NT2/D1 (cell line): Measurements from ENCODE around the gene CCDC174.

Experiments
- DNase-seq: peaks from one replicate; pipeline ENCODE4 v3.0.0-alpha.2; 2011; ENCODE audit warnings: low read depth, low spot score
- H3K27me3 ChIP-seq: 2 replicates; pipeline ENCODE4 v1.6.0; 2011; ENCODE audit warnings: mild to moderate bottlenecking; ENCODE audit not compliant: insufficient read length, insufficient read depth
- H3K36me3 ChIP-seq: 2 replicates; pipeline ENCODE4 v1.6.1; 2011; ENCODE audit warnings: mild to moderate bottlenecking, low read length, mixed read lengths; ENCODE audit not compliant: insufficient read depth, insufficient read length
- H3K4me1 ChIP-seq: 2 replicates; pipeline ENCODE4 v1.5.1; 2011; ENCODE audit not compliant: insufficient read depth, insufficient read length
- H3K4me3 ChIP-seq: 2 replicates; pipeline ENCODE4 v1.5.1; 2011; ENCODE audit warnings: low read depth; ENCODE audit not compliant: insufficient read length
- H3K9ac ChIP-seq: 2 replicates; pipeline ENCODE4 v1.6.0; 2011; ENCODE audit warnings: low read depth; ENCODE audit not compliant: insufficient read length
- H3K9me3 ChIP-seq: 2 replicates; pipeline ENCODE4 v1.5.1; 2011; ENCODE audit warnings: mild to moderate bottlenecking, low read length; ENCODE audit not compliant: insufficient read depth
- SUZ12 ChIP-seq: IDR thresholded peaks from 2 replicates; pipeline ENCODE4 v1.6.1; 2011; ENCODE audit not compliant: insufficient read length, insufficient read depth; ENCODE audit errors: extremely low read depth
- YY1 ChIP-seq: IDR thresholded peaks from 2 replicates; pipeline ENCODE4 v1.6.1; 2011; ENCODE audit not compliant: insufficient read length, insufficient read depth
- ZNF274 ChIP-seq: IDR thresholded peaks from 2 replicates; pipeline ENCODE4 v1.6.1; 2011; ENCODE audit warnings: mild to moderate bottlenecking, low read depth, low read length

The CCDC174 gene

GRCh38 chr3:14617508-14618023 is 34.0 kb upstream of the CCDC174 start:
- H3K9ac ChIP-seq = no peak overlapping the region
- H3K9me3 ChIP-seq = no peaks in the 10 kb centered on the region
- no peaks in the 10 kb centered on the region for H3K36me3 ChIP-seq
- TF ChIP-seq YY1 = no peak
- TF ChIP-seq ZNF274 = no peak
- no peak for TF ChIP-seq SUZ12
- peaks cover 11% of the 10 kb centered on the region for H3K4me1 ChIP-seq
- H3K4me3 ChIP-seq = no peak overlapping the region
- no peak for DNase-seq
- H3K27me3 ChIP-seq = no peaks in the 10 kb centered on the region

- Histone ChIP-seq H3K27me3 (no peaks in the 10 kb centered on the region), H3K9me3 (no peaks in the 10 kb centered on the region), H3K4me3 (no peak overlapping the region), H3K9ac (no peak overlapping the region), H3K36me3 (no peaks in the 10 kb centered on the region), H3K4me1 (peaks cover 11% of the 10 kb centered on the region)
- TF ChIP-seq ZNF274 (no peak), YY1 (no peak), SUZ12 (no peak)
- no peak for DNase-seq
Observed at GRCh38 chr3:14619605-14620004, 32.0 kb upstream of the CCDC174 start.

- Histone ChIP-seq H3K9me3 (no peaks in the 10 kb centered on the region), H3K36me3 (no peaks in the 10 kb centered on the region), H3K4me1 (peaks cover 12% of the 10 kb centered on the region), H3K27me3 (no peaks in the 10 kb centered on the region), H3K9ac (no peak overlapping the region), H3K4me3 (no peak overlapping the region)
- TF ChIP-seq SUZ12 (no peak), ZNF274 (no peak), YY1 (no peak)
- DNase-seq = peak; percentile 86
Observed at GRCh38 chr3:14620512-14620911, 31.1 kb upstream of the CCDC174 start.

GRCh38 chr3:14621093-14621492 is 30.5 kb upstream of the CCDC174 start:
- H3K4me1 ChIP-seq = peaks cover 12% of the 10 kb centered on the region
- DNase-seq = no peak
- H3K27me3 ChIP-seq = no peaks in the 10 kb centered on the region
- H3K9me3 ChIP-seq = no peaks in the 10 kb centered on the region
- TF ChIP-seq YY1 = no peak
- TF ChIP-seq ZNF274 = no peak
- no peak for TF ChIP-seq SUZ12
- H3K36me3 ChIP-seq = no peaks in the 10 kb centered on the region
- H3K9ac ChIP-seq = no peak overlapping the region
- no peak overlapping the region for H3K4me3 ChIP-seq

- Histone ChIP-seq H3K9me3 (no peaks in the 10 kb centered on the region), H3K4me1 (peaks cover 12% of the 10 kb centered on the region), H3K27me3 (no peaks in the 10 kb centered on the region), H3K4me3 (no peak overlapping the region), H3K9ac (no peak overlapping the region), H3K36me3 (no peaks in the 10 kb centered on the region)
- TF ChIP-seq SUZ12 (no peak), YY1 (no peak), ZNF274 (no peak)
- DNase-seq = no peak
Observed at GRCh38 chr3:14622368-14622767, 29.2 kb upstream of the CCDC174 start.

- TF ChIP-seq SUZ12 (no peak), YY1 (no peak), ZNF274 (no peak)
Observed at GRCh38 chr3:14623569-14624051, 28.0 kb upstream of the CCDC174 start.

GRCh38 chr3:14624498-14624897 is 27.1 kb upstream of the CCDC174 start:
- peaks cover 11% of the 10 kb centered on the region; the same call in 1 of the 2 replicates for H3K9me3 ChIP-seq
- no peaks in the 10 kb centered on the region for H3K36me3 ChIP-seq
- H3K9ac ChIP-seq = no peak overlapping the region
- no peaks in the 10 kb centered on the region for H3K27me3 ChIP-seq
- no peak for DNase-seq
- H3K4me1 ChIP-seq = peaks cover 10% of the 10 kb centered on the region
- TF ChIP-seq SUZ12 (no peak), ZNF274 (no peak), YY1 (no peak)
- no peak overlapping the region for H3K4me3 ChIP-seq

More at GRCh38 chr3:14623569-14624051, 28.0 kb upstream of the CCDC174 start:
- DNase-seq = no peak
- no peak overlapping the region for H3K4me3 ChIP-seq
- no peaks in the 10 kb centered on the region for H3K27me3 ChIP-seq
- H3K9me3 ChIP-seq = peaks cover 10% of the 10 kb centered on the region; the same call in 1 of the 2 replicates
- peaks cover 10% of the 10 kb centered on the region for H3K4me1 ChIP-seq
- no peaks in the 10 kb centered on the region for H3K36me3 ChIP-seq
- no peak overlapping the region for H3K9ac ChIP-seq
